Activated CD4-positive, CD25-positive, alpha-beta regulatory T cell treated with anti-CD3 and anti-CD28 coated beads, Interleukin-2, amount 50 U/mL, for 16 hours (primary cell): ENCODE measurements around the gene KIF21B.
A peak's percentile ranks its signal among the peaks of the same experiment; 100 is the strongest.
"Not testable (repeated sequence)": the region's sequence is repeated elsewhere in the genome, so short reads cannot be mapped to it uniquely, and the experiment has no call there.

Experiments used
- DNase-seq: peaks from one replicate; pipeline ENCODE4 v3.0.0-alpha.2; 2020; ENCODE audit warnings: low read depth, low spot score

The KIF21B gene

GRCh38 chr1:200972985-200973742 is 50.4 kb downstream of the KIF21B start:
- no peak for DNase-seq

- DNase-seq, result peak; percentile 49
Measured at GRCh38 chr1:200971955-200972711, 51.4 kb downstream of the KIF21B start.

- DNase-seq, result no peak
Measured at GRCh38 chr1:200971428-200971903, 52.0 kb downstream of the KIF21B start.

GRCh38 chr1:200970771-200971427 is 52.6 kb downstream of the KIF21B start:
- DNase-seq, result no peak

GRCh38 chr1:200969726-200970561 is 53.6 kb downstream of the KIF21B start:
- DNase-seq, result no peak

GRCh38 chr1:200968469-200969410 is 54.8 kb downstream of the KIF21B start:
- no peak for DNase-seq

GRCh38 chr1:200967693-200968468 is 55.6 kb downstream of the KIF21B start:
- DNase-seq, result no peak

GRCh38 chr1:200966934-200967333 is 56.6 kb downstream of the KIF21B start:
- no peak for DNase-seq

GRCh38 chr1:200965111-200965805 is 58.3 kb downstream of the KIF21B start:
- no peak for DNase-seq

- DNase-seq, result not testable (repeated sequence)
Measured at GRCh38 chr1:200963888-200964287, 59.6 kb downstream of the KIF21B start.

- no peak for DNase-seq
Measured at GRCh38 chr1:200963076-200963475, 60.4 kb downstream of the KIF21B start.

- DNase-seq, result no peak
Measured at GRCh38 chr1:200962631-200963030, 60.9 kb downstream of the KIF21B start.

- not testable (repeated sequence) for DNase-seq
Measured at GRCh38 chr1:200962151-200962550, 61.4 kb downstream of the KIF21B start.

GRCh38 chr1:200960948-200961340 is 62.6 kb downstream of the KIF21B start:
- no peak for DNase-seq

GRCh38 chr1:200960236-200960947 is 63.1 kb downstream of the KIF21B start:
- DNase-seq, result no peak

- no peak for DNase-seq
Measured at GRCh38 chr1:200959411-200959921, 64.0 kb downstream of the KIF21B start.

GRCh38 chr1:200958597-200958996 is 64.9 kb downstream of the KIF21B start:
- no peak for DNase-seq

- no peak for DNase-seq
Measured at GRCh38 chr1:200954434-200954833, 69.1 kb downstream of the KIF21B start.
